Lower lobe of right lung (tissue), 2 donors: ENCODE data around the gene CHMP4A. TPM values are rescaled to one million over a fixed set of nuclear protein-coding genes. Genes with fewer than 3 reads are reported as not detected.

Source experiments
- ATAC-seq, 2 donors: fragments of 200-7000 bp; cut with Tn5 transposase; one replicate each; pipeline ENCODE4 v1.9.1; 2020 to 2022; ENCODE audit warnings: mild to moderate bottlenecking in 2 of 2, moderate library complexity in 2 of 2
- DNase-seq: peaks from one replicate; pipeline ENCODE4 v3.0.0-alpha.2; 2020
- H3K27ac ChIP-seq: fragments of 200-600 bp; one replicate; pipeline ENCODE4 v1.8.0; 2022
- H3K27me3 ChIP-seq: fragments of 200-600 bp; one replicate; pipeline ENCODE4 v1.8.0; 2022; ENCODE audit warnings: low read depth
- H3K36me3 ChIP-seq: fragments of 200-600 bp; one replicate; pipeline ENCODE4 v1.8.0; 2022; ENCODE audit warnings: mild to moderate bottlenecking
- H3K4me1 ChIP-seq: fragments of 200-600 bp; one replicate; pipeline ENCODE4 v1.8.0; 2022
- H3K4me3 ChIP-seq: fragments of 200-600 bp; one replicate; pipeline ENCODE4 v1.8.0; 2022; ENCODE audit warnings: mild to moderate bottlenecking
- H3K9me3 ChIP-seq: fragments of 200-600 bp; one replicate; pipeline ENCODE4 v1.8.0; 2022
- CTCF ChIP-seq: fragments of 200-600 bp; IDR thresholded peaks from one replicate; pipeline ENCODE4 v1.8.0; 2022; ENCODE audit warnings: antibody characterized with exemption, mild to moderate bottlenecking
- intact Hi-C: fragments of 100-400 bp; cut with DNase I; formaldehyde crosslinking; loops from one replicate; pipeline ENCODE4 v1.11.0; 2022
- total RNA-seq: library from RNA; stranded (reverse); fragmentation: NEBNext Ultra II Directional; extraction: Animal tissue kit (Norgen Biotek cat#: 25700); gene quantifications from one replicate; pipeline ENCODE4 v1.2.1, GENCODE V29; 2021
- donor health status: DM: no; HTN: yes; CAD: no; lungs with severe emphysema.

Gene CHMP4A
- total RNA-seq, 1 donor from 2014 or later, result 41.9 TPM

GRCh38 chr14:24241829-24242443, 28.6 kb upstream of the CHMP4A start:
- H3K27ac ChIP-seq, result peak overlapping the region; percentile 99
- peaks cover 46% of the 10 kb centered on the region for H3K36me3 ChIP-seq
- peak; percentile 95 to 96 for ATAC-seq
- TF ChIP-seq CTCF, result peak; percentile 64
- DNase-seq, result peak; percentile 96
- peaks cover 47% of the 10 kb centered on the region for H3K4me1 ChIP-seq
- no peaks in the 10 kb centered on the region for H3K27me3 ChIP-seq
- H3K9me3 ChIP-seq, result no peaks in the 10 kb centered on the region
- peak overlapping the region; percentile 73 for H3K4me3 ChIP-seq
- intact Hi-C loops, result loop anchor here (10.0 kb wide), 1 partner anchor 53 kb away; the partner anchor contains the start of genes DHRS1 and NOP9

- H3K36me3 ChIP-seq, result peaks cover 62% of the 10 kb centered on the region
- ATAC-seq, result no peak
- peak overlapping the region; percentile 47 for H3K27ac ChIP-seq
- H3K4me1 ChIP-seq, result peaks cover 47% of the 10 kb centered on the region
- H3K4me3 ChIP-seq, result peak overlapping the region; percentile 73
- intact Hi-C loops, result loop anchor here (10.0 kb wide), 1 partner anchor 54 kb away; the partner anchor contains the start of genes DHRS1 and NOP9
- no peaks in the 10 kb centered on the region for H3K27me3 ChIP-seq
- no peak for DNase-seq
- H3K9me3 ChIP-seq, result no peaks in the 10 kb centered on the region
- TF ChIP-seq CTCF, result no peak
Observed at GRCh38 chr14:24240110-24240918, 27.0 kb upstream of the CHMP4A start.

GRCh38 chr14:24238527-24239037, 25.3 kb upstream of the CHMP4A start:
- H3K27me3 ChIP-seq, result no peaks in the 10 kb centered on the region
- H3K36me3 ChIP-seq, result peaks cover 74% of the 10 kb centered on the region
- no peak for DNase-seq
- ATAC-seq, result no peak
- no peak overlapping the region for H3K4me3 ChIP-seq
- H3K27ac ChIP-seq, result no peak overlapping the region
- intact Hi-C loops, result no loop called here
- no peaks in the 10 kb centered on the region for H3K9me3 ChIP-seq
- TF ChIP-seq CTCF, result no peak
- peaks cover 54% of the 10 kb centered on the region for H3K4me1 ChIP-seq

DNA sequence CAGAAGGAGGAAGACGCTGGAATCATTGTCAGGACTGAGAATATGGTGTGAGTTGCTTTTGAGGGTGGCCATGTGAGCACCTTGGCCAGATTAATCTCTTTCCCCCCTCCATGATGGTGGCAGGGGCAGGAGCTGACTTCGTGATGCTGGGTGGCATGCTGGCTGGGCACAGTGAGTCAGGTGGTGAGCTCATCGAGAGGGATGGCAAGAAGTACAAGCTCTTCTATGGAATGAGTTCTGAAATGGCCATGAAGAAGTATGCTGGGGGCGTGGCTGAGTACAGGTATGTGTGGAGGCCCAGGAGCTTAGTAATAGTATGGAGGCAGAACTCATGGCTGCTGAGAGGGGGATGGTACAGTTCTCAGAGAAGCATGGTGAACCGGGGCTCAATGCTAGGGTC, 24.8 kb upstream of the CHMP4A start:
- Histone ChIP-seq H3K4me1 (peaks cover 54% of the 10 kb centered on the region), H3K9me3 (no peaks in the 10 kb centered on the region), H3K27ac (no peak overlapping the region), H3K27me3 (no peaks in the 10 kb centered on the region), H3K36me3 (peaks cover 74% of the 10 kb centered on the region), H3K4me3 (no peak overlapping the region)
- no peak for DNase-seq
- ATAC-seq, result no peak
- TF ChIP-seq CTCF, result no peak
- intact Hi-C loops, result no loop called here

GRCh38 chr14:24237463-24237955, 24.2 kb upstream of the CHMP4A start:
- peaks cover 55% of the 10 kb centered on the region for H3K4me1 ChIP-seq

More at GRCh38 chr14:24237463-24237955, 24.2 kb upstream of the CHMP4A start:
- no peaks in the 10 kb centered on the region for H3K27me3 ChIP-seq
- DNase-seq (no peak), ATAC-seq (no peak)
- H3K27ac ChIP-seq, result no peak overlapping the region
- H3K36me3 ChIP-seq, result peaks cover 74% of the 10 kb centered on the region
- no peaks in the 10 kb centered on the region for H3K9me3 ChIP-seq
- no peak overlapping the region for H3K4me3 ChIP-seq
- intact Hi-C loops, result no loop called here
- no peak for TF ChIP-seq CTCF
